Measurements from ENCODE around the gene ACOXL. TPM values are rescaled to one million over a fixed set of nuclear protein-coding genes. Genes with fewer than 3 reads are reported as not detected.

The ACOXL gene
- total and polyA plus RNA-seq, 2 of the 8 experiments (the other 6 are each of a cell fraction or from before 2014, with no cell fraction given) = 11.4 to 20.6 TPM

GRCh38 chr2:111145951-111146350 is 413.6 kb downstream of the ACOXL start (continued):
- TF ChIP-seq CHD7 (IDR thresholded peaks at IDR 0.05; ENCODE audit: insufficient replicate concordance, low read length) = no peak
- no peak for TF ChIP-seq TBP (IDR thresholded peaks at IDR 0.05; ENCODE audit: low read depth, low read length)
- TF ChIP-seq SP1 (IDR thresholded peaks at IDR 0.05; ENCODE audit: low read depth, low read length) = no peak
- no peak for TF ChIP-seq ZNF274 (IDR thresholded peaks at IDR 0.05; ENCODE audit: borderline replicate concordance, extremely low read depth, low read length)
- TF ChIP-seq USF2 (IDR thresholded peaks at IDR 0.05; ENCODE audit: low read length) = no peak
- TF ChIP-seq TCF12 (IDR thresholded peaks at IDR 0.05; ENCODE audit: low read depth, low read length) = no peak
- TF ChIP-seq SP2 (IDR thresholded peaks at IDR 0.05; ENCODE audit: low read length) = no peak
- no peak for TF ChIP-seq JUND (IDR thresholded peaks at IDR 0.05; ENCODE audit: low read length)
- TF ChIP-seq JUN (IDR thresholded peaks at IDR 0.05; ENCODE audit: low read depth, low read length) = no peak
- no peak for TF ChIP-seq POLR2AphosphoS5 (IDR thresholded peaks at IDR 0.05; ENCODE audit: low read depth, low read length)
- TF ChIP-seq BRCA1 (IDR thresholded peaks at IDR 0.05; ENCODE audit: low read depth, low read length) = no peak
